GM18526 (cell line): ENCODE results near the gene EDN3.

Source experiments
- POLR2A ChIP-seq: IDR thresholded peaks from 3 replicates; pipeline ENCODE4 v1.6.1; 2011; ENCODE audit not compliant: insufficient read length; ENCODE audit errors: extremely low read depth

Gene EDN3

DNA sequence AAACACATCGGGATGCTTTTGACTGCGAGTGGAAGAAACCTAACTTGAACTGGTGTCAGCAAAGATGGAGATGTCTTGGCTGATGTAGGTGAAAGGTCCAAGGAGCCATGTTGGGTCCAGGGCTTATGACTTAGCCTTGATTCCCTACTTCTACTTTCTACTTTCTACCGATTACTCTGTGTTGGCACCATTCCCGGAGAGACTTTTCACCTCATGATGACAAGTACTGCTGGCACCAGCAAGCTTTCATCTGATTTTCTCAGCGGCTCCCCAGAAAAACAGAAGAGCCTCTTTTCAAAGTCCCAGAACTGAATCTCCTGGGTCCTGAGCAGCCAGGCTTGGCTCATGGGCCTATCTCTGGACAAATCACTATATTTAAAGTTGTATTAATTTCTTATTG lies 4.9 kb upstream of the EDN3 start:
- no peak for TF ChIP-seq POLR2A

- no peak for TF ChIP-seq POLR2A
Observed at GRCh38 chr20:59297686-59298085, 2.7 kb upstream of the EDN3 start.

- no peak for TF ChIP-seq POLR2A
Observed at GRCh38 chr20:59299945-59300332, 472 bp upstream of the EDN3 start.

DNA sequence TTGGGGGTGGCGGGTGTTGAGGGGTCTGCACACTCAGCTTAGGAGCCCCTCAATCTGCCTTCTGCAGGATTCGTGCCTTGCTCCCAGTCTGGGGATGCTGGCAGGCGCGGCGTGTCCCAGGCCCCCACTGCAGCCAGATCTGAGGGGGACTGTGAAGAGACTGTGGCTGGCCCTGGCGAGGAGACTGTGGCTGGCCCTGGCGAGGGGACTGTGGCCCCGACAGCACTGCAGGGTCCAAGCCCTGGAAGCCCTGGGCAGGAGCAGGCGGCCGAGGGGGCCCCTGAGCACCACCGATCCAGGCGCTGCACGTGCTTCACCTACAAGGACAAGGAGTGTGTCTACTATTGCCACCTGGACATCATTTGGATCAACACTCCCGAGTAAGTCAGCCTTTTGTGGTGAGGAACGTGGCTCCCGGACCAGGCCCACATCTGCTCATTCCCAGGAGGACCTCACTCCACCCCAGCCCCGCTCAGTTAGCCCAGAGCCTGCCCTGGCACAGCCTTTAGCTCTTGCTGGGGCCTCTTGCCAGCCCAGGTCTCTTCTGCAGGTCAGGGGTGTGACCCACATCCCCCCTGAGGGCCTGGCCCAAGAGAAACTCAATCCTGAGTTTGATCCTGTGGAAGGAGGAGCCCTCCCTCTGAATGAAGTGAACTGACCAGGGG lies 1.1 kb downstream of the EDN3 start:
- TF ChIP-seq POLR2A, result no peak

GRCh38 chr20:59305908-59306655 lies 5.7 kb downstream of the EDN3 start:
- TF ChIP-seq POLR2A, result no peak

DNA sequence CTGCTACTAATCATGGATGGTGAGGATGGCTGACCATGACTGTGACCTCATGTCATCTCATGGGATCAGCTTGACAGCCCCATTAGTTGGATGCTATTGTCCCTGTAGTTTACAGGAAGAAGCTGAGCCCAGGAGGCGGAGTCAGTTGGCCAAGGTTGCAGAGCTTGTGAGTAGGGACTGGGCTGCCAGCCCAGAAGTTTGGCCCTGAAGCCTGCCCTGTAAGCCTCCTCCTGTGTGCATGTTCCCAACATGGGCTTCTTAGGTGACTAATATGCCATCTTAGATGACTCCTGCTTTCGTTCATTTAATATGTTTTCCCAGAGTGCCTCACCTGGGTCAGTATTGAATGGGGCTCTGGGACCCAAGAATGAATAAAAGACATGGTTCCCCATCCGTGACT lies 6.9 kb downstream of the EDN3 start:
- no peak for TF ChIP-seq POLR2A

DNA sequence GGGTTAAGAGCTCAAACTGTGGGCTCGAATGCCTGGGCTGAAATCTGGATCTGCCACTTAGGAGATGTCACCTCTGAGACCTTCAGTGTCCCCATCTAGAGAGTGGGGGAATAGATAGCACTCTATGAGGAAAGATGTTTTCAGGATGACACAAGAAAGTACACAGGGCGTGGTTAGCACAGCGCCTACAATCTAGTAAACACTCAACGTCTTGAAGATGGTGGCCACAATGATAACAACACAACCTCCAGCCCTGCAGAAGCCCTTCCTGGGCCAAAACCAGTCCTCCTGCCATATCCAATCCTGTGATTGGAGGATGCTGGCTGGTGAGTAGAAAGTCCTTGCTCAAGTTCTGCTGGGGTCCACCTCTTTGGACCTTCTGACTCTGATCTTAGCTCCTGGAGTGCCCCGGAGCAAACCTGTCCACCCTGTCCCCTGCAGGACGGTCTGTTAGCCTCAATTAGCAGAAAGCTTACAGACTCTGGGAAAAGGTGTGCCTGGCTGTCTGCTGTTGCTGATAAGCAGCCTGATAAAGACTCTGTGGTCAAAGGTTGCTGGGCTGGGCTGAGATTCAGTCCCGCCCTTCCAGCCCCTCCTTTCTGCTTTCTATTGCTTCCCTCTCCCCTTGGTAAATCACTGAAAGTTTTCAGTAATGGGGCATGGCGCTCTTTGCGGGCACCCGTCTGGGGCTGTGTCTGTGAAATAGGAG lies 8.2 kb downstream of the EDN3 start:
- TF ChIP-seq POLR2A, result no peak

DNA sequence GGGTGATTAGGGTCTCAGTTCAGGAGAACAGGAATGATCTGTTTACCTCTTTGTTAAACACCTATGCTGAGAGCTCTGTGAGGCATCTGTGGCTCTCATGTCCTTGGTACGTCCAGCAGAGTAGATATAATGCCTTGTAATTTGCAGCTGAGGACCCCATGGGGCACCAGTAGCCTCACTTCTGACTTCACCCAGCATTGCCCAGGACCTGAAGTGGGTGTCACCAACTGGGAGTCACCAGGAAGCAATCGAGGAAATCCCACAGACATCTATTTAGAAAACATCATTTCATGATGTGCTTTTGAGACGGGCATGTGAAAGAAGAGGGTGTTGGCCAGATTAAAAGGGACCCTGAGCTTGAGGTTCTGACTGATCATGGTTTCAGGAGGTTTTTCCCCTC lies 8.8 kb downstream of the EDN3 start:
- no peak for TF ChIP-seq POLR2A

- no peak for TF ChIP-seq POLR2A
Observed at GRCh38 chr20:59314997-59315396, 14.6 kb downstream of the EDN3 start.

DNA sequence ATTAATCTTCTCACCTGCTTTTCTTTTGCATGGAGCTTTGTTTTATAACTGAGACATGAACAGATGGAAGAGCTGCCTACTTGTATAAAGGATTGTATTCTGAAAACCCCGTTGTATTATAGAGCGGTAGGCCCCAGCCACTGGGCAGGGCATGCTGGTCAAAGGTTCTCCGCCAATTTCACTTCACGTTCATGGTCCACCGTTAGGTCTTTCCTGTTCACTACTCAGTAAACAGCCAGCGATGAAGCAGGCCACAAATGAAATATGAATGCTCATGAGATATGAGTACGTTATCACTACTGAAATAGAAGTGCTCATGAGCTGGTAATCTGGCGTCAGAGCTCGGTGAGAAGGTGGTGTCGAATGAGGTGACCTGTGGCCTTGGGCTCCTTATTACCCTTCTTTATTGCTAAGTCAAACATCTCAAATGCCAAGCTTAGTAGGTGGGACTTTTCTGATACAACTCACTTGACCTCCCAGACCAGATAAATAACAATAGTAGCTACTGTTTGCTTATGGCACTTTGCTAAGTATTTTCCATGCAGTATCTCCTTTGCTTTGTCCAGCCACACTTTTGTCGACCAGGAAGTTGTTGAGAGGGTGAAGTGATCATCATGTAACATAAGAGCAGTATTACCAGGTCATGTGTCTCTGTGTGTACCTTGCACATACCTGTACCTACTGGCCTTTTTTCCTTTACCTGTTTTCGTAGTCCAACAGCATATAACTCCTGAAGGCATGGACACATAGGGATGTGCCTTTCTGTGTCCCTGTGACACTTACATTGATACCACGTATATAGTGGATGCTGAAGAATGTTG lies 16.7 kb downstream of the EDN3 start:
- TF ChIP-seq POLR2A, result no peak

GRCh38 chr20:59318201-59318790 lies 17.9 kb downstream of the EDN3 start:
- no peak for TF ChIP-seq POLR2A

- TF ChIP-seq POLR2A, result no peak
Observed at GRCh38 chr20:59318803-59319202, 18.4 kb downstream of the EDN3 start.

GRCh38 chr20:59320426-59320825 lies 20.0 kb downstream of the EDN3 start:
- TF ChIP-seq POLR2A, result no peak

DNA sequence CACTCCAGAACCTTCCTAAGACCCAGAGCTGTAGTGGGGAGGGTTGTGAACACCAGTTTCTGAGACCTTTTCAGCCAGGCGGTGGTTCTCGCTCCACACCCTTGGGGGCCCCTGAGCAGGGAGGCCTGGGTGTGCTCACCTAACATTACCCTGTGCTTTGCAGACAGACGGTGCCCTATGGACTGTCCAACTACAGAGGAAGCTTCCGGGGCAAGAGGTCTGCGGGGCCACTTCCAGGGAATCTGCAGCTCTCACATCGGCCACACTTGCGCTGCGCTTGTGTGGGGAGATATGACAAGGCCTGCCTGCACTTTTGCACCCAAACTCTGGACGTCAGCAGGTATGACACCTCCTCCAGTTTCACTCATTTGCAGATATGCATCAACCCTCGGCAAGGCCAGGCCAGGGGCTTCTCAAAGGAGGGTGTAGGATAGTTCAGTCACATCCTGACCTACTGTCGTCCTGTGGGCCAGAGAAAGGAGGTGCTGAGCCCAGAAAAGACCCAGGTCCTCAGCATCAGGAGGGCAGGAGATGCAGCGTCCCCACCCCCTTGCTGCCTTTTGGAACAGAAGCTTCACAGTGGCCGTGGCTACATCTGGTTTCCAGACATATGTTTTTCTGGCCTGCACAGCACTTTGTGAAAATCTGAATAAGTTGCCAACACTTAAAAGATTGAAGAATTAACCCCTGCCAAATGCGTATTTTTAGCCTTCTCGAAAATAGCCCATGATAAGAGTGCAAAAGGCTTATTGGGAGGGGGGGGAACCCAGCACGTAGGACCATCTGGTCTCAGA lies 20.6 kb downstream of the EDN3 start:
- no peak for TF ChIP-seq POLR2A

- no peak for TF ChIP-seq POLR2A
Observed at GRCh38 chr20:59322081-59322480, 21.7 kb downstream of the EDN3 start.
